Eye (tissue), 1 donor: ENCODE measurements around the gene PIK3CD.
A peak's percentile ranks its signal among the peaks of the same experiment; 100 is the strongest.
"Not testable (repeated sequence)": the region's sequence is repeated elsewhere in the genome, so short reads cannot be mapped to it uniquely, and the experiment has no call there.

Experiments
- DNase-seq: peaks from one replicate; pipeline ENCODE4 v3.0.0-alpha.2; 2015

Gene PIK3CD

DNA sequence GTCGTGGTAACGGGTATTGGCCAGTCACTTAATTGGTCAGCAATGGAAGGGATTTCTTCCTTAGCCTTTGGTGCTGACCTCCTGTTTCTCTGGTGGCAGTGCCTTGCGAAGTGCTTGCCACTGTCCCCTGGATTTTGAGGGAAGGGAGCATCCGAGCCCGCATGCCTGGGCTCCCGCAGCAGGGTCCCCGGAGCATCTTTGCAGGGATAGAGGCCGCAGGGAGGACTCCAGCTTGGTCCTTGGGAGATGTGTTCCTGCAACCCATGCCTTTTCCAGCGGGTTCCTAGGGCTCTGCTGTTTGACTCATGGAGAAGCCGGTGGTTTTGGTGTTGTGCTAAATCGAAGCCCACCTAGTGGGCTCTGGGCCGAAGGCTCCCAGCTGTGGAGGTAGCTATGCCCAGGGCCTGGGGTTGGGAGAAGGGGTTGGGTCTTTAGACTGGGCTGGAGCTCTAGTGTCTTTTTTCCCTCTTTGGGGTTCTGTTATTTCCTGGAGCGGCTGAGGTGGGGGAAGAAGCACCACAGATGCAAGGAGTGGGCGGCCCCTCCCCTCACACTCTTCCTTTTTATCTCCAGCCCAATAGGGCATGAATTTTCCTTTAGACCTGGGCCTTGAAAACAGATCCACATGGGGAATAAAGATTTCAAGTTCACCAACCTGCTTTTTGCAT is 39.0 kb downstream of the PIK3CD start:
- no peak for DNase-seq

DNA sequence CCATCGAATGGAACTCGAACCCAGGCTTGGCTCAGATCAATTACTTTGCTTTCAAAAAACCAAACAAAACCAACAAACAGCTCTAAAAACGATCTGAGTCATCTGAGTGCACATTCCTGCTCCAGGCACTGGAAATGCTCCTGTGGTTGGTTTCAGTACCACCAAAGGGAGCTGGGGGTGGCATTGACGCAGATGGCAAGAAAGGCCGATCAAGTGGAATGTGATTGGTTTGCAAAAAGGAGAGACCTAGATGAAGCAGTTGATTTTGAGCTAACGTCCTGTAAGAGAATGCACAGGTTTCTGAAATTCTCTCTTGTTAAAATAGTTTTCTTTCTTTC is 39.5 kb downstream of the PIK3CD start:
- no peak for DNase-seq

DNA sequence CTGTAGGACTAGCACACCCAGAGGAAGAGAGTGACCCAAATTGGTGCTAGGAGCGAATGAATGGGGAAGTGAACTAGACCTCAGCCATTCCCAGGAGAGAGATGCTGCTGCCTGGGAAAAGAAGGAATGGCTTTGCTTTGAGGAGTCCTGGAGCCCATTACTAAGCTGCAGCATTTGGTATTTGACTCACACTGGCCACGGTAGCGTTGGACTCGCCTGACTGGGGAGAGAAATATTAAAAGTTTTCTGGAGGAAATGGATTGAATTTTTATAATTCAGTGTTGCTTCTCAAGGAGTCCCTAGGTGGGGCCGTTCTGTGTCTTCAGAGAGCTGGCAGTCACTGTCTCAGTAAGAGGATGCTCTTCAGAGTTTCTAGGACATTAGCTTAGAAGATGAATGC is 40.2 kb downstream of the PIK3CD start:
- no peak for DNase-seq

DNA sequence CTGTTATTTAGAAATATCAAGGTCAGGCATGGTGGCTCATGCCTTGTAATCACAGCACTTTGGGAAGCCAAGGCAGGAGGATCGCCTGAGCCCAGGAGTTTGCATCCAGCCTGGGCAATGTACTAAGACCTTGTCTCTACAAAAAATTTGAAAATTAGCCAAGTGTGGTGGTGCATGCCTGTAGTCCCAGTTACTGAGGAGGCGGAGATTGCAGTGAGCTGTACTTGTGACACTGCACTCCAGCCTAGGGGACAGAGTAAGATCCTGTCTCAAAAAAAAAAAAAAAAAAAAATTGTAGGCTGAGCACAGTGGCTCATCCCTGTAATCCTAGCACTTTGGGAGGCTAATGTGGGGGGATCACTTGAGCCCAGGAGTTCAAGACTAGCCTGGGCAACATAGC is 45.3 kb downstream of the PIK3CD start:
- DNase-seq: no peak

DNA sequence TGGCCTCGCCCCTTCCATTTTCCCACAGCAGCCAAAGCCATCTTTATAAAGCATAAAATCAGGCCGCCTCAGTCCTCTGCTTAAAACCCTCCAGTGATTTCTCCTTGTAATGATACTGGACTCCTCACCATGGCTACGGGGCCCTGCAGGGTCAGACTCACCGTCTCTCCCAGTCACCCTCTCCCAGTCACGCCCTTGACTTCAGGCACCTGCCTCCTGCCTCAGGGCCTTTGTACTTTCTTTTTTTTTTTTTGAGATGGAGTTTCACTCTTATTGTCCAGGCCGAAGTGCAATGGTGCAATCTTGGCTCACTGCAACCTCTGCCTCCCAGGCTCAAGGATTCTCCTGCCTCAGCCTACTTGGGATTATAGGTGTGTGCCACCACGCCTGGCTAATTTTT is 47.8 kb downstream of the PIK3CD start:
- no peak for DNase-seq

DNA sequence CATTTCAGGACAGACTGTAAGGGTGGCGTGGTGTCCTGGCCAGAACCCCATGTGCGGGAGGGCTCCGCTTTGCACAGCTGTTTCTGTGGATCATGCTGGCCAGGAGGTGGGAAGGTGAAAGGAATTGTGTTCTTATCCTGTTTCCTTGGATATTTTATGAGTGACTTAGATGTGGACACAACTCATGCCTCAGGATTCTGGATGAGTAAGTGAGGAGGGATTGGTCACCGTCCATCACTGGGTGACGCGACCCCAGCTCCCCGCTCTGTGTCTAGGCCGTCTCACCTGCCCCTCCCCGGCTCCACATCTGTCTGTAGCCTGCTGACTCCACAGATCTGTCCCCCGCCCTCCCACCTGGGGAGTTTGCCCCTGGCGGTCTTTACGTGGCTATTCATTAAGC is 48.8 kb downstream of the PIK3CD start:
- DNase-seq: no peak

DNA sequence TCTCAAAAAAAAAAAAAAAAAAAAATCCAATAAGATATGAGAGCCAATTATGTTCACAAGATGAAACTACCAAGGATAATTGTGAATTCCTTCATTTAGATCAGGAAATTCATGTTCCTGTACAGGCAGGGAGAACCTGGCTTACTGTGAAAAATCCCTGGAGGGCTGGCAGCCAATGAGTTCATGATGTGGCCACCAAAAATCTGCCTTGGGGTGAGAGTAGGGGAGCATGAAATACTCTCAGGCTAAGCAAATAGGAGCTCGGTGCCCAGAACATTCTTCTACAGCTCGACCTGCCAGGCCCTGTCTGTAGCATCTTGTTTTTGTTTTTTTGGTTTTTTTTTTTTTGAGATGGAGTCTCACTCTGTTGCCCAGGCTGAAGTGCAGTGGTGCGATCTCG is 50.1 kb downstream of the PIK3CD start:
- no peak for DNase-seq

DNA sequence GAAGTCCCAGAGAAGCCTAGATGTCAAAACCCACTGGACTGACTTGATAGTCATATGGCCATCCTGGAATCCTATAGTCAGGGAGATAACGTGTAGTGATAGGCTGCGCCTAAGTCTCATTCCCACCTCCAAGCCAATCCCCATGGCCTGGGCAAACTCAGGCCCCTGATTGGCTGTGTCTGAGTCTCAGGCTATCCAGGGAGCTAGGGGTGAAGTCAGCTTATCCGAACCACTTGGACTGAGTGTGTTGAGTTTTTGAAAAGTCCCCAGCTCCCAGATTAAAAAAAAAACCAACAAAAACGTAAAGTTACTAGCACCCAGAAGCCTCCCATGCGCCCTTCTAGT is 51.6 kb downstream of the PIK3CD start:
- no peak for DNase-seq

DNA sequence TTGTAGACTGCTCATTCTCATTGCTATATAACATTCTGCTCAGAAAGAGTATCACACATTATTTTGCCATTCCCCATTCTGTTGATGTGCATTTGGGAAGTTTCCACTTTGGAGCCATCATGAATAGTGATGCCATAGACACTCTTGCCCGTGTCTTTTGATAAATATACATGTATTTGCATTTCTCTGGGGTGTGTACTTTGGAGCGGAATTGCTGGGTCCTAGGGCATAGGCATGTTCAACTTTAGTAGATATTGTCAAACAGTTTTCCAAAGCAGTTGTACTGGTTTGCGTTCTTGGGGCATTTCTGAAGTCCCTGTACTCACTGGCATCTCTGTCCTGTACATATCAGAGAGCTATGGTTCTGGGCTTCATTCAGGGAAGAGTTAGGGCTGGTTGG is 52.1 kb downstream of the PIK3CD start:
- DNase-seq: no peak

DNA sequence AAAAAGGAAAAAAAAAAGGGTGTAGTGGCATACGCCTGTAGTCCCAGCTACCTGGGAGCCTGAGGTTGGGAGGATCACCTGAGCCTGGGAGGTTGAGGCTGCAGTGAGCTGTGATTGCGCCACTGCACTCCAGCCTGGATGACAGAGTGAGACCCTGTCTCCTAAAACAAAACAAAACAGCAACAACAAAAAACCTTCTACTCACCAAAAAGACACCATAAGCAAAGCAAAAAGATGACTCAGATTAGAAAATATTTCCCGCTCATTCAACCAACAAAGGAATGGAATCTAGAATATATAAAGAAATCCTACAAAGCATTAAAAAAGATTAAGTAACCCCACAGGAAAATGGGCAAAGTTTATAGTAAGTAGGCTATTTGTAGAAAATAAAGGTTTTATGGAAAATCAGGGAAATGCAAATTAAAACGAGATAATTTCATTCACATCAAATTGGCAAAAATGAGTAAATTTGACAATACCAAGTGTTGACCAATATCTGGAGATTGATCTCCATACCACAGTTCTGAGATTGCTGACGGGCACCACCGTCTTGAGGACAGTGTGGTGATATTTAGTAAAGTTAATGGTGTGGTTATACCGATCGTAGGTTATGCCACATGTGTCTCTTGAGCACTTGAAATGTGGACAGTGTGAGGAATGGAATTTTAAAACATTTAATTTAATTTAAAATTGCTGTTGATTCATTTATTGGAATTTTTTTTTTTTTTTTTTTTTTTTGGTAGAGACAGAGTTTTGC is 54.0 kb downstream of the PIK3CD start:
- no peak for DNase-seq

DNA sequence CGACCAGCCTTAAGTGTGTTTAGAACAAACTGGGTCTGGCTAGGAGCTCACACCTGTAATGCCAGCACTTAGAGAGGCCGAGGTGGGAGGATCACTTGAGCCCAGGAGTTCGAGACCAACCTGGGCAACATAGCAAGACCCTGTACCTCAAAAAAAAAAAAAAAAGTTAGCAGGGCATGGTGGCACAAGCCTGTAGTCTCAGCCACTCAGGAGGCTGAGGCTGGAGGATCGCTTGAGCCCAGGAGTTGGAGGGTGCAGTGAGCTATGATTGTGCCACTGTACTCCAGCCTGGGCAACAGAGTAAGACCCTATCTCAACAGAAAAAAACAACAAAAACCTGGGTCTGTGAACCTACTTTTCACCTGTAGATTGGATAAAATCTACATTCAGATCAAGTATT is 54.6 kb downstream of the PIK3CD start:
- DNase-seq: no peak

DNA sequence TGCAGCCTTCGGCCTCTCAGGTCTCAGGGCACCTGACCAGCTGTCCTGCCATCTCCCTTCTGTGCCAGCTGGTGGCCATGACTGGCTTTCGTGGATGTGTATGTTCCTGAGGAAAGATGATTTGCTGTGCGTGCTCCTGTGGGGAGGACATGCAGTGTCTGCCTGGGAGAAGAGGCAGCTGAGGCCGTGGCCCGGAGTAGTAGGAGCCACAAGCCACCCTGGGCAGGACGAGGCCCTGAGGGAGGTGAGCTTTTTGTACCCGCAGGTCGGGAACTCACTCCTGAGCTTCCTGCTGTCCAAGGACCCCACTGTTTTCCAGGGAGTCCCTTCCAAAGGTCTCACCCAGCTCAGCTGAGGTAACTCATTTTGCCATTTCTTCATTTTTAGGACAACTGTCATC is 58.5 kb downstream of the PIK3CD start:
- no peak for DNase-seq

DNA sequence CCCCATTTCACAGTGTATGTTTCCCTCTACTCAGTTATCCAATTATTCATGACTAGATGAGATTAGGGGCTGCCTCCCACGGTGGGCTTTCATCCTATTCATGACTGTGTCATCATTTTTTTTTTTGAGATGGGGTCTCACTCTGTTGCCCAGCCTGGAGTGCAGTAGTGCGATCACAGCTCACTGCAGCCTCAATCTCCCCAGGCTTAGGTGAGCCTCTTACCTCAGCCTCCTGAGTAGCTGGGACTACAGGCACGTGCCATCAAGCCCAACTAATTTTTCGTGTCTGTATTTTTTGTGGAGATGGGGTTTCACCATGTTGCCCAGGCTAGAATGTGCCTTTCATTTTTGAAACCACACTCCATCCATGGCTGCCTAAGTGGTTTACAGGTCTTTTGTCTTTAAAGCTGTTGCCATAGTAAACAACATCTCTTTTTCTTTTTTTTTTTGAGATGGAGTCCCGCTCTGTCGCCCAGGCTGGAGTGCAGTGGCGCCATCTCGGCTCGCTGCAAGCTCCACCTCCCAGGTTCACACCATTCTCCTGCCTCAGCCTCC is 60.0 kb downstream of the PIK3CD start:
- DNase-seq: no peak

DNA sequence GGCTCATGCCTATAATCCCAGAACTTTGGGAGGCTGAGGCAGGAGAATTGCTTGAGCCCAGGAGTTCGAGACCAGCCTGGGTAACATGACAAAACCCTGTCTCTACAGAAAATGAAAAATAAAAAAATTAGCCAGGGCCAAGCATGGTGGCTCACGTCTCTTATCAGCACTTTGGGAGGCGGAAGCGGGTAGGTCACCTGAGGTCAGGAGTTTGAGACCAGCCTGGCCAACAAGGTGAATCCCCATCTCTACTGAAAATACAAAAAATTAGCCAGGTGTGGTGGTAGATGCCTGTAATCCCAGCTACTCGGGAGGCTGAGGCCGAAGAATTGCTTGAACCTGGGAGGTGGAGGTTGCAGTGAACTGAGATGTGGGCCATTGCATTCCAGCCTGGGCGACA is 61.2 kb downstream of the PIK3CD start:
- not testable (repeated sequence) for DNase-seq

DNA sequence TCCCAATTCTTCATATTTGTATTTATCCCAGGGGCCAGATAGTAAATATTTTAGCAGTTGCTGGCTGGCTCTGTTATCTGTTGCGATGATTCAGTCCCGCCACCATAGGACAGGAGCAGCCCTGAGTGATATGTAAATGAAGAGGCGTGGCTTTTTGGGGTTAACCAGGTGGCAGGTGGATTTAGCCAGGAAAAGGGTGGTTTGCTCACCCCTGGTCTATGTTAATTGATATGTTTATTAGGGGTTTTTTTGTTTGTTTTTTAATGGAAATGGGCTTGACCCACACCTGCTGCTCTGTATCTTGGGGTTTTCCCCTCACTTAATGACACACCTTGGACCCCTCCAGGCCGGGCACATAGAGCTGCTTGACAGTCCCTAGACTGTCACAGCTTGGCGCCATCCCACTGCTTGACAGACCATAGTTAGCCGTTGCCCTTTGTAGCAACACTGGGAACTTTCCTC is 62.8 kb downstream of the PIK3CD start:
- DNase-seq: no peak

DNA sequence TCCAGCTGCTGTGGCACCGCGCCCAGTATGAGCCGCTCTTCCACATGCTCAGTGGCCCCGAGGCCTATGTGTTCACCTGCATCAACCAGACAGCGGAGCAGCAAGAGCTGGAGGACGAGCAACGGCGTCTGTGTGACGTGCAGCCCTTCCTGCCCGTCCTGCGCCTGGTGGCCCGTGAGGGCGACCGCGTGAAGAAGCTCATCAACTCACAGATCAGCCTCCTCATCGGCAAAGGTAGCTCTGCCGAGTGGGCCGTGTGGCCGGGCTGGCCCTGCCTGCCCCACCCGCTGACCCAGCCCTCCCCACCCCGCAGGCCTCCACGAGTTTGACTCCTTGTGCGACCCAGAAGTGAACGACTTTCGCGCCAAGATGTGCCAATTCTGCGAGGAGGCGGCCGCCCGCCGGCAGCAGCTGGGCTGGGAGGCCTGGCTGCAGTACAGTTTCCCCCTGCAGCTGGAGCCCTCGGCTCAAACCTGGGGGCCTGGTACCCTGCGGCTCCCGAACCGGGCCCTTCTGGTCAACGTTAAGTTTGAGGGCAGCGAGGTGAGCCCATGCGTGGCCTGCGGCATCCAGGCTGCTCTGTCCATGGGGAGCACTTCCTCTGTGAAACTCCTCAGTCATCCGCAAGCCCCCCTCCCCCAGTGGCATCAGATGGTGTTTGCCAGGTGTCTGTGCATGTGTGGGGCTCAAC is 64.2 kb downstream of the PIK3CD start:
- no peak for DNase-seq

DNA sequence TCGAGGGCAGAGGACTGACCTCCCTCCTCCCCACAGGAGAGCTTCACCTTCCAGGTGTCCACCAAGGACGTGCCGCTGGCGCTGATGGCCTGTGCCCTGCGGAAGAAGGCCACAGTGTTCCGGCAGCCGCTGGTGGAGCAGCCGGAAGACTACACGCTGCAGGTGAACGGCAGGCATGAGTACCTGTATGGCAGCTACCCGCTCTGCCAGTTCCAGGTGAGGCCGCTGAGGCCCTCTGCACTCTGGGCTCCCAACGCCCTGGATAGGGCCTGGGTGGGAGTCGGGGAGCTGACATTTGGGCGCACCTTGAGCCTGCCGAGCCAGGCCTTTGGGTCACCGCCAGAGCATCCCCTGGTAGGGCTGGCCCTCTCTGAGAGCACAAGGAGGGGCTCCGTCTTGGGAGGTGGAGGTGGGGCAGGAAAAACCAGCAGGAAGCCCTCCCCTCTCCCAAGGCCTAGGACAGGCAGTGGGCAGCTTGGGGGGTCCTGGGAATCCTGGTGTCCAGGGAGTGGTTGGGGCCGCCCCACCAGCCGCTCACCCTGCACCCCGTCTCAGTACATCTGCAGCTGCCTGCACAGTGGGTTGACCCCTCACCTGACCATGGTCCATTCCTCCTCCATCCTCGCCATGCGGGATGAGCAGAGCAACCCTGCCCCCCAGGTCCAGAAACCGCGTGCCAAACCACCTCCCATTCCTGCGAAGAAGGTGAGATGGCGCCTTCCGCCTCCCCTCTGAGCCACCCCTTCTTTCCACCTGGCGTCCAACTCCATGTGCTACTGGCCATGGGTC is 65.1 kb downstream of the PIK3CD start:
- no peak for DNase-seq

DNA sequence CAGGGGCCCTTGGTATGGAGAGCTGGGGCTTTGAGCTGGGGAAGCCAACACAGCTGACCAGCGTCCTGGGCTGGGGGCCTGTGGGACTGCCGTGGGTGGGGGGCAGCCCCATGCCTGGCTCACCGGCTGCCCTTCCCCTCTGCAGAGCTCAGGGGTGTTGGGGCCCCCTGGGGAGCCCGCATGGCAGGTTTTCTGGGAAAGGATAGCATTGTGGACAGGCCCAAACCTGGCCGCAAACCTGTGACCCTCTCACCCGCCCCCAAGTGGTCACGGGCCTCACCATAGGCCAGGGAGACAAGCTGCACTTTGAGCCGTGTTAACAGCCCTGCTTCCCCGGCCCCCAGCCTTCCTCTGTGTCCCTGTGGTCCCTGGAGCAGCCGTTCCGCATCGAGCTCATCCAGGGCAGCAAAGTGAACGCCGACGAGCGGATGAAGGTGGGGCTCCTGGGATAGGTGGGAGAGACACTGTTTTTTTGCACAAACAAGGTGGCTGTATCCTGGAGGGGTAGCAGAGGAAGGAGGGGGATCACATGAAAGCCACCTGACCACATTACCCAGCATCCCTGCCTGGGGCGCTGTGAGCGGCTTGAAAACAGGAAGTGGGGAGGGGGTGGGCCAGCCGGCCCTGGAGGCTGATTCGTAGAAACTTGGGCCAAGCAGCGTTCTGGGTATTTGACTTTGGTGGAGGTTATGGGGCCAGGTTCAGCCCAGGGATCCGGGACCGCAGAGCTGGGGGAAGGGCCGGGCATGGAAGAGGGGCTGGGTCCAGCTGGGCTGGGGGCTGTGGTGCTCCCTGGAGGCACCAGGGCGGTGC is 65.9 kb downstream of the PIK3CD start:
- peak; percentile 68 for DNase-seq

DNA sequence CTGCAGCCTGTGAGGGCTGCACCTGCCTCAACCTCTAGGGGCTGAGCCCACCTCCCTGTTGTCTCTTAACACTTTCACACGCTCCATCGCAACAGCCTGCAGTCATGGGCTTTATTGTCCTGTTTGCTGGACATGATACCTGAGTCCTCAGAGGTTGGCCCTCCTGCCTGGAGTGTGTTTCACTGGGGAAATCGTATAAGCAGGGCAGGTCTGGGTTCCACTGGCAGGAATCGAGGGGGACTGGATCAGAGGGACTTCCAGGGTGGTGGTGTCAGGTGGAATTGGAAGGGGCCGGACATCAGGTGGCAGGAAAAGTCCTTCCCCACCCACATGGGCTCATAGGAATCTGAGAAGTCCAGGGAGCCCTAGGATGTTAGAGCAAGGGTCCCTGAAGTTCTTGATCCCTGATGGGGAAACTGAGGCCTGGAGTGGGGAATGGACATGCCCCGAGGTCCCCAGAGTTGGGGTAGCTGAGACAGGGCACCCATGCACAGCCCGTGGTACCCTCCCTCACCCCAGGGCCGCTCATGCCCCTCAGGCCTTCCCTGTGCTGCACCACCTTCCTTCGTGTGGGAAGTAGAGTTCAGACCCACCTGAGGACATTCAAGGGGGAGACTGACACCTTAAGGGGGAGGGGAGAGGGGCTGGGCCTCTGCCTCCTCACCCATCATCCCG is 66.6 kb downstream of the PIK3CD start:
- no peak for DNase-seq

DNA sequence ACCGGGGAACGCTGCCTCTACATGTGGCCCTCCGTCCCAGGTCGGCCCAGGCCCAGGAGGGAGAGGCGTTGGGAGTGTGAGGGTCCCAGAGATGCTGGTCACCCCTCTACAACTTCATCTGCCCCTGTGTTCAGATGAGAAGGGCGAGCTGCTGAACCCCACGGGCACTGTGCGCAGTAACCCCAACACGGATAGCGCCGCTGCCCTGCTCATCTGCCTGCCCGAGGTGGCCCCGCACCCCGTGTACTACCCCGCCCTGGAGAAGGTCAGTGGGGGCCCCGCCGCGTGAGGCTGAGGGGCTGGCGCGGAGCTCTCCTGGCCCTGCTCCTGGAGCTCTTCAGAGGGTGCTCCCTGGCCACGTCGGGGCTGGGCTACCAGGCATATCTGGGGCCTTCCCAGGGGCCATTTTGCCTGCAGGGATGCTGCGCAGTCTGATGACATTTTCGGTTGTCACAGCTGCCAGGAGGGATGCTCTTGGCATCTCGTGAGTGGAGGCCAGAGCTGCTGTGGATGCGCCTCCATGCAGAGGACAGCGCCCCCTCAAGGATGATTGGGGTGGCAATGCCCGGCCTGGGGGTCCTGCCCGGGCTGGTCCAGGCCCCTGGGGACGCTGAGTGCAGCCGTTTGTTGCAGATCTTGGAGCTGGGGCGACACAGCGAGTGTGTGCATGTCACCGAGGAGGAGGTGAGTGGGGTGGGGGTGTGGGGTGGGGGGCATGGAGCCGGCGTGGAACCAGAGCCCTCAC is 68.6 kb downstream of the PIK3CD start:
- no peak for DNase-seq
